VCaP (cell line): ENCODE data around the gene PIAS1.

Source experiments
- H3K27ac ChIP-seq: fragments of 450-650 bp; 2 replicates; pipeline ENCODE4 v1.5.1; 2017
- CTCF ChIP-seq: fragments of 450-650 bp; conservative IDR thresholded peaks from 2 replicates; pipeline ENCODE4 v1.5.1; 2017; ENCODE audit warnings: mild to moderate bottlenecking, moderate library complexity

PIAS1 gene

GRCh38 chr15:68124700-68125099, 70.6 kb downstream of the PIAS1 start:
- H3K27ac ChIP-seq: no peak overlapping the region
- no peak for TF ChIP-seq CTCF

- TF ChIP-seq CTCF: no peak
- H3K27ac ChIP-seq: no peak overlapping the region
Observed at GRCh38 chr15:68126396-68126795, 72.3 kb downstream of the PIAS1 start.

GRCh38 chr15:68129072-68129471, 75.0 kb downstream of the PIAS1 start:
- no peak overlapping the region for H3K27ac ChIP-seq
- TF ChIP-seq CTCF: no peak

GRCh38 chr15:68130851-68131250, 76.7 kb downstream of the PIAS1 start:
- no peak overlapping the region for H3K27ac ChIP-seq
- no peak for TF ChIP-seq CTCF

- no peak for TF ChIP-seq CTCF
- H3K27ac ChIP-seq: no peak overlapping the region
Observed at GRCh38 chr15:68137096-68137495, 83.0 kb downstream of the PIAS1 start.

GRCh38 chr15:68143129-68143528, 89.0 kb downstream of the PIAS1 start:
- TF ChIP-seq CTCF: no peak
- no peak overlapping the region for H3K27ac ChIP-seq

GRCh38 chr15:68143785-68144184, 89.7 kb downstream of the PIAS1 start:
- TF ChIP-seq CTCF: no peak
- H3K27ac ChIP-seq: no peak overlapping the region

- no peak for TF ChIP-seq CTCF
- no peak overlapping the region for H3K27ac ChIP-seq
Observed at GRCh38 chr15:68145706-68146105, 91.6 kb downstream of the PIAS1 start.
